Stimulated activated CD8-positive, alpha-beta memory T cell treated with anti-CD3 and anti-CD28 coated beads, Interleukin-12 subunit alpha, Interleukin-12 subunit beta, amount 100 ng/mL, for 24 hours (primary cell): ENCODE results near the gene PPM1H.
"Not testable (repeated sequence)": the region's sequence is repeated elsewhere in the genome, so short reads cannot be mapped to it uniquely, and the experiment has no call there.

Source experiments
- DNase-seq: peaks from one replicate; pipeline ENCODE4 v3.0.0-alpha.2; 2020; ENCODE audit errors: extremely low read depth

PPM1H gene

GRCh38 chr12:62683776-62684569 lies 251.0 kb downstream of the PPM1H start:
- DNase-seq: no peak

- DNase-seq: no peak
Measured at GRCh38 chr12:62681306-62681705, 253.6 kb downstream of the PPM1H start.

GRCh38 chr12:62679608-62680007 lies 255.3 kb downstream of the PPM1H start:
- DNase-seq: no peak

GRCh38 chr12:62677355-62677754 lies 257.6 kb downstream of the PPM1H start:
- no peak for DNase-seq

GRCh38 chr12:62676521-62677307 lies 258.2 kb downstream of the PPM1H start:
- DNase-seq: no peak

- no peak for DNase-seq
Measured at GRCh38 chr12:62673028-62673815, 261.7 kb downstream of the PPM1H start.

GRCh38 chr12:62670986-62671720 lies 263.8 kb downstream of the PPM1H start:
- no peak for DNase-seq

- DNase-seq: no peak
Measured at GRCh38 chr12:62668782-62669181, 266.2 kb downstream of the PPM1H start.

- DNase-seq: not testable (repeated sequence)
Measured at GRCh38 chr12:62664951-62665350, 270.0 kb downstream of the PPM1H start.

- DNase-seq: no peak
Measured at GRCh38 chr12:62660756-62661155, 274.2 kb downstream of the PPM1H start.

- no peak for DNase-seq
Measured at GRCh38 chr12:62659453-62660295, 275.3 kb downstream of the PPM1H start.

GRCh38 chr12:62658910-62659309 lies 276.0 kb downstream of the PPM1H start:
- DNase-seq: no peak

- no peak for DNase-seq
Measured at GRCh38 chr12:62657363-62657632, 277.7 kb downstream of the PPM1H start.

GRCh38 chr12:62656591-62657362 lies 278.2 kb downstream of the PPM1H start:
- no peak for DNase-seq

- no peak for DNase-seq
Measured at GRCh38 chr12:62655666-62656151, 279.2 kb downstream of the PPM1H start.

GRCh38 chr12:62654326-62655241 lies 280.4 kb downstream of the PPM1H start:
- no peak for DNase-seq

GRCh38 chr12:62653740-62654139 lies 281.2 kb downstream of the PPM1H start:
- DNase-seq: no peak

GRCh38 chr12:62653304-62653703 lies 281.6 kb downstream of the PPM1H start:
- no peak for DNase-seq

- no peak for DNase-seq
Measured at GRCh38 chr12:62651138-62651537, 283.8 kb downstream of the PPM1H start.
